Ishikawa (cell line): ENCODE data around the gene CPNE4.

Experiments used
- CEBPB ChIP-seq: IDR thresholded peaks from 2 replicates; pipeline ENCODE4 v1.6.1; 2012
- CREB1 ChIP-seq: IDR thresholded peaks from 2 replicates; pipeline ENCODE4 v1.6.1; 2012; ENCODE audit warnings: low read depth
- EGR1 ChIP-seq: IDR thresholded peaks from 2 replicates; pipeline ENCODE4 v1.6.1; 2012
- EP300 ChIP-seq: IDR thresholded peaks from 2 replicates; pipeline ENCODE4 v1.6.1; 2012; ENCODE audit warnings: borderline replicate concordance
- NFIC ChIP-seq: IDR thresholded peaks from 2 replicates; pipeline ENCODE4 v1.6.1; 2012
- RAD21 ChIP-seq: IDR thresholded peaks from 2 replicates; pipeline ENCODE4 v1.6.1; 2012; ENCODE audit warnings: low read depth
- TAF1 ChIP-seq: IDR thresholded peaks from 2 replicates; pipeline ENCODE4 v1.6.1; 2012; ENCODE audit warnings: low read depth, mild to moderate bottlenecking
- TCF12 ChIP-seq: IDR thresholded peaks from 2 replicates; pipeline ENCODE4 v1.6.1; 2012; ENCODE audit warnings: low read depth
- YY1 ChIP-seq: IDR thresholded peaks from 2 replicates; pipeline ENCODE4 v1.6.1; 2012; ENCODE audit warnings: low read depth
- TF ChIP-seq, protein P1 (sequence below): IDR thresholded peaks from 2 replicates; pipeline ENCODE4 v1.6.1; 2012
- TF ChIP-seq, protein P2 (sequence below): IDR thresholded peaks from 2 replicates; pipeline ENCODE4 v1.6.1; 2012; ENCODE audit warnings: low read depth, mild to moderate bottlenecking
- TF ChIP-seq, protein P3 (sequence below): IDR thresholded peaks from 2 replicates; pipeline ENCODE4 v1.6.1; 2012

DNA sequence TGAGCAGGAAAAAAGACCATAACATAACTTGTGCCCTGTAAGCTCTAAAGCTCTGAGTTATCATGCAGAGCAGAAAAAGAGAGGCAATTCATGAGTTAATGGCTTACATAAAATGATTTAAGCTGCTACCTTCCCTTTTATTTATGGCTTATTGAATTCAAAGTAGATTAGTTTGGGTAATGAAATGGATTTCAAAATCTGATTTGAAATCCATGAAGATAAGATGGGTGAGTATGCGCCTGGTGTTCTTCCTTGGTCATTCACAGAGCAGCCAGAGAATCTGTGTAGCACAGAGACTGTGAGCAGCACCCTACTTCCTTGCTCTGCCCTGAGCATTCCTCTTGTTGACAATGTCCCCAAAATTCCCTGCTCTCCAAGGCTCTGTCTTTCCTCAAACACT lies 495.8 kb downstream of the CPNE4 start:
- TF ChIP-seq, protein P1, sequence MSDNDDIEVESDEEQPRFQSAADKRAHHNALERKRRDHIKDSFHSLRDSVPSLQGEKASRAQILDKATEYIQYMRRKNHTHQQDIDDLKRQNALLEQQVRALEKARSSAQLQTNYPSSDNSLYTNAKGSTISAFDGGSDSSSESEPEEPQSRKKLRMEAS = no peak
- TF ChIP-seq YY1 (no peak), EP300 (no peak), NFIC (no peak), TCF12 (no peak), EGR1 (no peak), CEBPB (no peak), CREB1 (no peak), TAF1 (no peak), RAD21 (no peak)
- TF ChIP-seq, protein P2, sequence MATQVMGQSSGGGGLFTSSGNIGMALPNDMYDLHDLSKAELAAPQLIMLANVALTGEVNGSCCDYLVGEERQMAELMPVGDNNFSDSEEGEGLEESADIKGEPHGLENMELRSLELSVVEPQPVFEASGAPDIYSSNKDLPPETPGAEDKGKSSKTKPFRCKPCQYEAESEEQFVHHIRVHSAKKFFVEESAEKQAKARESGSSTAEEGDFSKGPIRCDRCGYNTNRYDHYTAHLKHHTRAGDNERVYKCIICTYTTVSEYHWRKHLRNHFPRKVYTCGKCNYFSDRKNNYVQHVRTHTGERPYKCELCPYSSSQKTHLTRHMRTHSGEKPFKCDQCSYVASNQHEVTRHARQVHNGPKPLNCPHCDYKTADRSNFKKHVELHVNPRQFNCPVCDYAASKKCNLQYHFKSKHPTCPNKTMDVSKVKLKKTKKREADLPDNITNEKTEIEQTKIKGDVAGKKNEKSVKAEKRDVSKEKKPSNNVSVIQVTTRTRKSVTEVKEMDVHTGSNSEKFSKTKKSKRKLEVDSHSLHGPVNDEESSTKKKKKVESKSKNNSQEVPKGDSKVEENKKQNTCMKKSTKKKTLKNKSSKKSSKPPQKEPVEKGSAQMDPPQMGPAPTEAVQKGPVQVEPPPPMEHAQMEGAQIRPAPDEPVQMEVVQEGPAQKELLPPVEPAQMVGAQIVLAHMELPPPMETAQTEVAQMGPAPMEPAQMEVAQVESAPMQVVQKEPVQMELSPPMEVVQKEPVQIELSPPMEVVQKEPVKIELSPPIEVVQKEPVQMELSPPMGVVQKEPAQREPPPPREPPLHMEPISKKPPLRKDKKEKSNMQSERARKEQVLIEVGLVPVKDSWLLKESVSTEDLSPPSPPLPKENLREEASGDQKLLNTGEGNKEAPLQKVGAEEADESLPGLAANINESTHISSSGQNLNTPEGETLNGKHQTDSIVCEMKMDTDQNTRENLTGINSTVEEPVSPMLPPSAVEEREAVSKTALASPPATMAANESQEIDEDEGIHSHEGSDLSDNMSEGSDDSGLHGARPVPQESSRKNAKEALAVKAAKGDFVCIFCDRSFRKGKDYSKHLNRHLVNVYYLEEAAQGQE = no peak
- TF ChIP-seq, protein P3, sequence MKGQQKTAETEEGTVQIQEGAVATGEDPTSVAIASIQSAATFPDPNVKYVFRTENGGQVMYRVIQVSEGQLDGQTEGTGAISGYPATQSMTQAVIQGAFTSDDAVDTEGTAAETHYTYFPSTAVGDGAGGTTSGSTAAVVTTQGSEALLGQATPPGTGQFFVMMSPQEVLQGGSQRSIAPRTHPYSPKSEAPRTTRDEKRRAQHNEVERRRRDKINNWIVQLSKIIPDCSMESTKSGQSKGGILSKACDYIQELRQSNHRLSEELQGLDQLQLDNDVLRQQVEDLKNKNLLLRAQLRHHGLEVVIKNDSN = no peak
